ENCODE data around the gene NOS1AP.

DNA sequence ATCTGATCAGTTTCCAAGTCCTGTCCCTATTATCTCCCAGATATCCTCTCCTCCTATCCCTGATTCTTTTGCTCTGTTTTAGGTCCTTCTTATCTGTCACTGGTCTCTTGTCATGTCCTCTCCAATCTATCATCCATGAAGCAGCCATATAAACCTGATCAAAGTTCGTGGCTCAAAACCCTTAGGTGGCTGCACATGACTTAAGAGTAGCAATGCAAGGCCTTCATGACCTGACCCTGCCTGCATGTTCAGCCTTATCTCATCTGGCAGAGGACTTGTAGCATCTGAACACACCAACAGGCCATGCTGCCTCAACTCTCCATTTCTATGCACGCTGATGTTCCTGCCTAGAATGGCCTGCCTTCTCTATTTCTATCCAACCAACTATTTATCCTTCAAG lies 65.2 kb downstream of the NOS1AP start:
- TF ChIP-seq, protein P1, sequence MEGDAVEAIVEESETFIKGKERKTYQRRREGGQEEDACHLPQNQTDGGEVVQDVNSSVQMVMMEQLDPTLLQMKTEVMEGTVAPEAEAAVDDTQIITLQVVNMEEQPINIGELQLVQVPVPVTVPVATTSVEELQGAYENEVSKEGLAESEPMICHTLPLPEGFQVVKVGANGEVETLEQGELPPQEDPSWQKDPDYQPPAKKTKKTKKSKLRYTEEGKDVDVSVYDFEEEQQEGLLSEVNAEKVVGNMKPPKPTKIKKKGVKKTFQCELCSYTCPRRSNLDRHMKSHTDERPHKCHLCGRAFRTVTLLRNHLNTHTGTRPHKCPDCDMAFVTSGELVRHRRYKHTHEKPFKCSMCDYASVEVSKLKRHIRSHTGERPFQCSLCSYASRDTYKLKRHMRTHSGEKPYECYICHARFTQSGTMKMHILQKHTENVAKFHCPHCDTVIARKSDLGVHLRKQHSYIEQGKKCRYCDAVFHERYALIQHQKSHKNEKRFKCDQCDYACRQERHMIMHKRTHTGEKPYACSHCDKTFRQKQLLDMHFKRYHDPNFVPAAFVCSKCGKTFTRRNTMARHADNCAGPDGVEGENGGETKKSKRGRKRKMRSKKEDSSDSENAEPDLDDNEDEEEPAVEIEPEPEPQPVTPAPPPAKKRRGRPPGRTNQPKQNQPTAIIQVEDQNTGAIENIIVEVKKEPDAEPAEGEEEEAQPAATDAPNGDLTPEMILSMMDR (IDR thresholded peaks at IDR 0.05 in 2 of 3, conservative IDR thresholded peaks at IDR 0.05 in 1 of 3; ENCODE audit: borderline replicate concordance in 1 of 3, insufficient read depth in 1 of 3, low read depth in 2 of 3, low read length in 2 of 3) = no peak
- TF ChIP-seq, protein P2, sequence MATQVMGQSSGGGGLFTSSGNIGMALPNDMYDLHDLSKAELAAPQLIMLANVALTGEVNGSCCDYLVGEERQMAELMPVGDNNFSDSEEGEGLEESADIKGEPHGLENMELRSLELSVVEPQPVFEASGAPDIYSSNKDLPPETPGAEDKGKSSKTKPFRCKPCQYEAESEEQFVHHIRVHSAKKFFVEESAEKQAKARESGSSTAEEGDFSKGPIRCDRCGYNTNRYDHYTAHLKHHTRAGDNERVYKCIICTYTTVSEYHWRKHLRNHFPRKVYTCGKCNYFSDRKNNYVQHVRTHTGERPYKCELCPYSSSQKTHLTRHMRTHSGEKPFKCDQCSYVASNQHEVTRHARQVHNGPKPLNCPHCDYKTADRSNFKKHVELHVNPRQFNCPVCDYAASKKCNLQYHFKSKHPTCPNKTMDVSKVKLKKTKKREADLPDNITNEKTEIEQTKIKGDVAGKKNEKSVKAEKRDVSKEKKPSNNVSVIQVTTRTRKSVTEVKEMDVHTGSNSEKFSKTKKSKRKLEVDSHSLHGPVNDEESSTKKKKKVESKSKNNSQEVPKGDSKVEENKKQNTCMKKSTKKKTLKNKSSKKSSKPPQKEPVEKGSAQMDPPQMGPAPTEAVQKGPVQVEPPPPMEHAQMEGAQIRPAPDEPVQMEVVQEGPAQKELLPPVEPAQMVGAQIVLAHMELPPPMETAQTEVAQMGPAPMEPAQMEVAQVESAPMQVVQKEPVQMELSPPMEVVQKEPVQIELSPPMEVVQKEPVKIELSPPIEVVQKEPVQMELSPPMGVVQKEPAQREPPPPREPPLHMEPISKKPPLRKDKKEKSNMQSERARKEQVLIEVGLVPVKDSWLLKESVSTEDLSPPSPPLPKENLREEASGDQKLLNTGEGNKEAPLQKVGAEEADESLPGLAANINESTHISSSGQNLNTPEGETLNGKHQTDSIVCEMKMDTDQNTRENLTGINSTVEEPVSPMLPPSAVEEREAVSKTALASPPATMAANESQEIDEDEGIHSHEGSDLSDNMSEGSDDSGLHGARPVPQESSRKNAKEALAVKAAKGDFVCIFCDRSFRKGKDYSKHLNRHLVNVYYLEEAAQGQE (IDR thresholded peaks at IDR 0.05; ENCODE audit: low read depth) = no peak
- no peak for TF ChIP-seq EZH2phosphoT487 (IDR thresholded peaks at IDR 0.05; ENCODE audit: borderline replicate concordance)
- no peak for TF ChIP-seq POLR2A (IDR thresholded peaks at IDR 0.05; ENCODE audit: borderline replicate concordance, extremely low read depth, insufficient read depth, insufficient read length)
- TF ChIP-seq ELF1 (IDR thresholded peaks at IDR 0.05; ENCODE audit: borderline replicate concordance, low read depth) = no peak
- TF ChIP-seq ZFX (IDR thresholded peaks at IDR 0.05) = no peak
- TF ChIP-seq EZH2 (IDR thresholded peaks at IDR 0.05) = no peak
- TF ChIP-seq RAD21 (IDR thresholded peaks at IDR 0.05; ENCODE audit: low read depth) = no peak
- TF ChIP-seq YY1 (IDR thresholded peaks at IDR 0.05; ENCODE audit: extremely low read depth, insufficient replicate concordance, low read depth, low read length) = no peak
- no peak for TF ChIP-seq POLR2AphosphoS5 (IDR thresholded peaks at IDR 0.05; ENCODE audit: low read depth, low read length)
- TF ChIP-seq, protein P3, sequence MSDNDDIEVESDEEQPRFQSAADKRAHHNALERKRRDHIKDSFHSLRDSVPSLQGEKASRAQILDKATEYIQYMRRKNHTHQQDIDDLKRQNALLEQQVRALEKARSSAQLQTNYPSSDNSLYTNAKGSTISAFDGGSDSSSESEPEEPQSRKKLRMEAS (IDR thresholded peaks at IDR 0.05) = no peak
- TF ChIP-seq TCF7L2 (IDR thresholded peaks at IDR 0.05; ENCODE audit: borderline replicate concordance, extremely low read depth, insufficient read depth, insufficient read length) = no peak
- TF ChIP-seq ZNF274 (IDR thresholded peaks at IDR 0.05; ENCODE audit: low read depth, low read length) = no peak
